Measurements from ENCODE around the gene MRPS2. TPM values are rescaled to one million over a fixed set of nuclear protein-coding genes. Genes with fewer than 3 reads are reported as not detected.

The MRPS2 gene
- total RNA-seq, 1 experiment from 2014 or later, result 81.0 TPM

DNA sequence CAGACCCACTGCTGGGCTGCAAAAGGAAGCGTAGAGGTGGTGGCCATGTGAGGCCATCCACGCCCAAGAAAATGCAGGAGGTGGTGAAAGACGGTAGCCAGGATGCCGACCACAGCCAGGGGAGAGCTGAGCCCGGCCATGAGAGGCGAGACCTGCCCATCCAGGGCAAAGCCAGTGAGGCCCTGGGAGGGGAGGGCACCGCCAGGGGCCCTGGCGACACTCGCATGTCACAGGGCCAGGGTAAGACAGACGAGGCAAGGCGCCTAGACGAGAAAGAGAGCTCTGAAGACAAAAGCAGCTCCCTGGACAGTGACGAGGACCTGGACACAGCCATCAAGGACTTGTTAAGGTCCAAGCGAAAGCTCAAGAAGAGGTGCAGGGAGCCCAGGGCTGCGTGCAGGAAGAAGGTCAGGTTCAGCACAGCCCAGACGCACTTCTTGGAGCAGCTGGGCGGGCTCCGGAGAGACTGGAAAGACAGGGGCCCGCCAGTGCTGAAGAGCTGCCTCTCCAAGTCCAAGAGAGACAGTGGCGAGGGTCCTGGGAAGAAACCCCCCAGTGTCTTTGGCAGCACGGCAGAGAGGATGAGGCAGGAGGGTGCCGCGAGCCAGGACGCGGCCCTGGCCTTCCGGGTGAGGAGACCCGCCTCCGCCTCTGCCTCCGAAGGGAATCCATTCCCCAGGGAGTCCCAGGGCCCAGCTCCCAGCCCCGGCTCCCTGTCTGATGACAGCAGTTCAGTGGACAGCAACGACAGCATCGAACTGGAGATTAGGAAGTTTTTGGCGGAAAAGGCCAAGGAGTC, 14.0 kb upstream of the MRPS2 start:
- Mint-ChIP-seq H3K4me1 (peaks cover 14 to 17% of the 10 kb centered on the region in 2 experiments), H3K9me3 (no peaks in the 10 kb centered on the region), H3K27ac (no peak overlapping the region; a peak in 1 of 7 replicates), H3K4me3 (no peak overlapping the region), H3K27me3 (ENCODE audit: low read depth) (no peaks in the 10 kb centered on the region), H3K36me3 (ENCODE audit: insufficient read depth in 1 of 3, low read depth in 3 of 3) (peaks cover 26 to 64% (median 62%) of the 10 kb centered on the region in 3 experiments)
- no peak for TF ChIP-seq CTCF (conservative IDR thresholded peaks at IDR 0.05)
- Histone ChIP-seq H3K27ac (ENCODE audit: insufficient read length, low read depth, low read length) (no peak overlapping the region), H3T11ph (ENCODE audit: low read length) (no peak overlapping the region), H2BK120ac (ENCODE audit: low read depth, low read length, poor library complexity, severe bottlenecking) (no peak overlapping the region), H2AFZ (ENCODE audit: low read length) (no peak overlapping the region), H3K4me2 (ENCODE audit: insufficient read depth, insufficient read length, low read length) (no peak overlapping the region), H3K9ac (ENCODE audit: extremely low read depth, insufficient read length, low read length) (no peak overlapping the region), H3K56ac (ENCODE audit: insufficient read length, low read depth, low read length) (no peak overlapping the region), H3K79me1 (ENCODE audit: insufficient read depth, low read depth, low read length, poor library complexity, severe bottlenecking) (no peaks in the 10 kb centered on the region), H3K79me2 (ENCODE audit: insufficient read depth, low read length) (no peaks in the 10 kb centered on the region; the same call in 1 of the 2 replicates), H2BK20ac (ENCODE audit: low read depth, low read length, poor library complexity, severe bottlenecking) (no peak overlapping the region), H3K4me1 (ENCODE audit: insufficient read depth, low read length) (no peaks in the 10 kb centered on the region), H4K91ac (ENCODE audit: insufficient read length, low read depth, low read length) (no peak overlapping the region), H3K18ac (ENCODE audit: insufficient read length, low read depth, low read length) (no peak overlapping the region), H2BK12ac (ENCODE audit: insufficient read length, low read depth, low read length) (no peak overlapping the region), H4K8ac (replicated peaks; ENCODE audit: insufficient read length, low read depth, low read length) (no peak overlapping the region), H4K5ac (ENCODE audit: insufficient read length, low read depth, low read length) (no peak overlapping the region), H3K14ac (ENCODE audit: insufficient read depth, low read length) (no peak overlapping the region), H3K23me2 (ENCODE audit: insufficient read length, low read depth, low read length, poor library complexity, severe bottlenecking) (no peaks in the 10 kb centered on the region), H3K27me3 (ENCODE audit: insufficient read depth, low read length) (no peaks in the 10 kb centered on the region), H3K4ac (ENCODE audit: low read depth, low read length) (no peak overlapping the region), H4K20me1 (ENCODE audit: control insufficient read depth, insufficient read depth, insufficient read length) (no peaks in the 10 kb centered on the region), H2AK5ac (ENCODE audit: insufficient read length, low read length) (no peak overlapping the region), H2BK5ac (ENCODE audit: insufficient read length, low read length) (no peak overlapping the region), H3K23ac (ENCODE audit: insufficient read length, low read depth, low read length) (no peak overlapping the region), H3K9me3 (ENCODE audit: control insufficient read depth, low read depth, low read length) (no peaks in the 10 kb centered on the region), H2BK15ac (ENCODE audit: low read depth, low read length) (no peak overlapping the region)
- DNase-seq, result no peak
- no CpG with 5 or more reads among the region's 33 CpGs for WGBS (ENCODE audit: extremely low coverage, insufficient read length, low lambda C conversion rate)

All from H9 (cell line).